Erythroblast (primary cell): ENCODE results near the gene PPP6R1.

Experiments used
- DNase-seq, 2 experiments: peaks; one replicate each; lab custom pipeline; 2025; lab: John Stamatoyannopoulos, UW
- GATA1 ChIP-seq: IDR thresholded peaks from 2 replicates; pipeline ENCODE4 v1.6.1; 2011; ENCODE audit warnings: low read depth, mild to moderate bottlenecking, control low read depth, low read length, moderate library complexity
- POLR2A ChIP-seq: IDR thresholded peaks from 2 replicates; pipeline ENCODE4 v1.6.1; 2011; ENCODE audit warnings: mild to moderate bottlenecking, low read length

Gene PPP6R1

GRCh38 chr19:55223291-55224037 is 35.4 kb downstream of the PPP6R1 start:
- TF ChIP-seq GATA1 = no peak
- no peak for TF ChIP-seq POLR2A
- DNase-seq = no peak

DNA sequence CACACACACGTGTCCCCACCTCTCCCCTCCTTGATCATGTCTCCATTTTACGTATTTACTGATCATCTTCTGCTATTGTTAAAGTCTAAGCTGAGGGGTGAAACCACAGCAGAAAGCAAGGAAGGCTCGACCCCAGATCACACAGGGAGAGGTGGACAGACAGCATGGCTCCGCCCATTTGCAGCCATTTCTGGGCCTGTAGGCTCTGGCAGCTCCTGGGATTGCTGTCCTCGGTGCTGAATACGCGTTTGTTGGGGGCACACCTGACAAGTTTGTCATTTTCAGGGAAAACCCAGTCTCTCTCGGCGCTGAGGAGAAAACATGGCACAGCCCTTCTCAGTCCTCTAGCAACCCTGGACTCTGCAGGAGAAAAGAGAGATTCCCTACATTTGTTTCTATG is 38.3 kb downstream of the PPP6R1 start:
- DNase-seq = peak in 1 of 2 experiments; percentile 19
- TF ChIP-seq POLR2A (no peak), GATA1 (no peak)

DNA sequence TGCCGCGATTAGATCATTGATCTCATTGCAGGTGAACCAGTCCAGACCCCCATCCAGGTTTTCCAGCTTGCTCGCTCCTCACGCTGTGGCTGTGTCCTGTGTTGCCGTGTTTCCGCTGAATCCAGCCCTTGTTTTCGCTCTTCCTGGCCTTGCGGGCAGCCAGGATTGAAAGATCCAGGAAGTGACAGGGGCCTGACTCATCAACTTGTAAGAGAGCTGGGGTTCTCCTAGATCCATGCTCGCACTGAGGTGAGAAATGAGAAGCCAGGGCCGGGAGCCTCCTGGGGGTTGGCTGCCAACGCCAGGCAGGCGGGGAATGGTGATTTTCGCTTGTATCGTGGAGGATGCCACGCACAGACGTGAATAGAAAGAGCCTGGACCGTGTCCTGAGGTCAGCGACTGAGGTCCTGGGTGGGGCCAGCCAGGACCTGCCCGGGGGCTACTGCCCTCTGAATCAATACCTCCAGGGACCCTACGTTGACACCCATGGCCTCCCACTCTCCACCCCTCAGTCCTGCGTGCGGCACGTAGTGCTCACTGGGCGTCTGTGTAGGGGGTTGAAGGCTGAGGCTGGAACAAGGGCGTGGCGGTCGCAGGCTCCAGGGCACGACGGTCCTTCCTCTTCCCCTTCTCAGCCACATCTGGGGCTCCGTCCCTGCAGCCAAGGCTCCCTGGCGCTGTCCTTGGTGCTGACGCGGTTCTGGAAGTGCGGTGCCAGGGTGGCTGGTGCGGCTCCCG is 42.2 kb downstream of the PPP6R1 start:
- TF ChIP-seq GATA1 (no peak), POLR2A (peak; percentile 39)
- peak; percentile 66 to 83 for DNase-seq

GRCh38 chr19:55213547-55213946 is 45.3 kb downstream of the PPP6R1 start:
- TF ChIP-seq GATA1 (no peak), POLR2A (no peak)
- no peak for DNase-seq

DNA sequence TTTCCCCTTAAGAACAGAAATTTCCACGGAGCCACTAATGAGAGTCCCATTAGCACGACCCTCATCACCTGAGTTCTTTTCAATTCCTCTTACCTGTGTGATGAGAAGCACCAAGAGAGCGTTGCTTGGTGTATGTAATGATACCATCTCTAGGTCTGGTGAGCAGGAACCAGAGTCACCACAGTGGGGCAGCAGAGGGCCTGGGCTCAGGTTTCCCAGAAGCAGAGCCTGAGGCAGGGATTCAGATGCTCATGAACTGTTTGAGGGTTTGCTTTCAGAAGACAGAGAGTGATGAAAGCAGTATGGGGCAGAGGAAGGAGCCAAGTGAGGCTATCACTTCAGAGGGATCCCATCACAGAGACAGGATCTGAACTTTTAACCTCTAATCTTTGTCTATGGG is 46.4 kb downstream of the PPP6R1 start:
- TF ChIP-seq POLR2A (no peak), GATA1 (no peak)
- peak; percentile 59 to 69 for DNase-seq

DNA sequence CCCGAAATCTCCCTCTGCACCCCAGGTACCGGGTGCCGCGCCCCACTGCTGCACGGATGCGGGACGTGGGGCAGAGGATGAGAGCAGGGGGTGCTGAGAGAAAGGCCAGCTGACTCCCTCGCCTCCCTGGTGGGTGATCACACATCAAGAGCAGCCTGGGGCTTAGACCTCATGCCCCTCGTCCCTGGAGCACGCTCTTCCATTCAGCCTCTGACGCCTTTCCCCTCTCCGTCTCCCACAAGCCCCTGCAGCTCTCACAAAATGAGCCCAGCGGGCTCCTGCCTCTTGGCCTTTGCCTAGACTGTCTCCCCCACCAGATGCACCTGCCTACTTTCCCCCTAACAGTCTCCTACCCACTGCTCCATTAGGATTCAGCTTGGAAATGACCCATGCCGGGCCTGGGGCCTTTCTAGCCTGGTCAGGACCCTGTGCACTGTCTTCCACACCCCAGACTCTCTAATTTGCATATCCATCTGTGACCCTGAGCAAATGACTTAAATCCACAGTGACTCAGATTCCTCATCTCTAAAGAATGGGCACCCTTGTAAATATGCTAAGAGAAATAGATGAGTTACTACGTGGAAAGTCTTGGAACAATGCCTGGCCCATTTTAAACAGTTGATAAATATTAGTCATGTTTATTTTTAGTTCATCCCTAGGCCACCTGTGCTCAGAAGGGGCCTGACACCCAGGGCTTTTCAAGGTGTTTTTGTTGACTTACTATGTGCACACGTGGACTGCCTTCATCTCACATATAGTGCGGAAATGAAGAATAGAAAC is 48.9 kb downstream of the PPP6R1 start:
- TF ChIP-seq POLR2A = no peak
- no peak for TF ChIP-seq GATA1
- DNase-seq = no peak

- DNase-seq = no peak
- TF ChIP-seq POLR2A = no peak
- no peak for TF ChIP-seq GATA1
Measured at GRCh38 chr19:55208880-55209692, 49.7 kb downstream of the PPP6R1 start, which contains the start of gene PTPRH. TSS of gene PTPRH (minus strand) at chr19:55209501. CDS start at chr19:55209433, 68 bp downstream.

GRCh38 chr19:55206664-55207500 is 51.9 kb downstream of the PPP6R1 start:
- peak; percentile 86 to 93 for DNase-seq
- TF ChIP-seq GATA1 (no peak), POLR2A (peak; percentile 27)

- DNase-seq = peak; percentile 33 to 51
Measured at GRCh38 chr19:55202199-55202598, 56.6 kb downstream of the PPP6R1 start.

DNA sequence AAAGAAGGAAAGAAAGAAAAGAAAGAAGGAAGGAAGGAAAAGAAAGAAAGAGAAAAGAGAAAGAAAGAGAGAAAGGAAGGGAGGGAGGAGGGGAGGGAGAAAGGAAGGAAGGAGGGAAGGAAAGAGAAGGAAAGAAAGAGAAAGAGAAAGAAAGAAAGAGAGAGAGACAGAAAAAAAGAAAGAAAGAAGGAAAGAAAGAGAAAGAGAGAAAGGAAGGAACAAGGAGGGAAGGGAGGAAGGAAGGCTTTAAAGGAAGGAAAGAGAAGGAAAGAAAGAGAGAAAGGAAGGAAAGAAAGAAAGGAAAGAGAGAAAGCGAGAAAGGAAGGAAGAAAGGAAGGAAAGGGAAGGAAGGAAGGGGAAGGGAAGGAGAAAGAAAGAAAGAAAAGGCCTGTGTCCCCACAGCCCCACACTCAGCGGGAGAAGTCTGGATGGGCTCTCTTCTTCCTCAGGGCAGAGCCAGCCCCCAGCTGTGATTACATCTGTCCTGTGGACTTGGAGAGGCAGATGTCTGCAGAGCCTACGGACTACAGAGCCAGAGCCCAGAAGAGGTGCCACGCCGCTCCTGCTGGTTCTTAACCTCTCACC is 59.1 kb downstream of the PPP6R1 start:
- DNase-seq = no peak
- TF ChIP-seq POLR2A (no peak), GATA1 (no peak)

- TF ChIP-seq GATA1 = no peak
- no peak for TF ChIP-seq POLR2A
- no peak for DNase-seq
Measured at GRCh38 chr19:55198651-55199050, 60.2 kb downstream of the PPP6R1 start.

- TF ChIP-seq POLR2A (no peak), GATA1 (no peak)
- peak; percentile 23 to 53 for DNase-seq
Measured at GRCh38 chr19:55197528-55197927, 61.3 kb downstream of the PPP6R1 start.
